HL-60 (cell line): ENCODE measurements around the gene ZSWIM8.

Source experiments
- DNase-seq, 2 experiments: peaks; one replicate each; pipeline ENCODE4 v3.0.0-alpha.2; 2010 to 2020; ENCODE audit warnings: low read depth in 1 of 2, low spot score in 1 of 2
- H3K27ac ChIP-seq: fragments of 250-450 bp; sonication (Bioruptor Pico); replicated peaks from 2 replicates; pipeline ENCODE4 v1.5.1; 2020; ENCODE audit warnings: mild to moderate bottlenecking, moderate library complexity
- H3K27me3 ChIP-seq: fragments of 250-450 bp; sonication (Bioruptor Pico); 2 replicates; pipeline ENCODE4 v1.5.1; 2021; ENCODE audit warnings: mild to moderate bottlenecking, moderate library complexity; ENCODE audit not compliant: insufficient read depth, poor library complexity, severe bottlenecking
- H3K4me3 ChIP-seq: replicated peaks from 2 replicates; pipeline ENCODE4 v1.5.1; 2011; ENCODE audit warnings: mild to moderate bottlenecking, control low read depth, low read length; ENCODE audit not compliant: insufficient read depth
- CTCF ChIP-seq: IDR thresholded peaks from one replicate; pipeline ENCODE4 v1.5.1; 2011; ENCODE audit warnings: low read length, control low read depth, inconsistent platforms; ENCODE audit not compliant: insufficient read depth
- GABPA ChIP-seq: IDR thresholded peaks from 2 replicates; pipeline ENCODE4 v1.6.1; 2012; ENCODE audit warnings: low read depth
- POLR2AphosphoS5 ChIP-seq: IDR thresholded peaks from 2 replicates; pipeline ENCODE4 v1.6.1; 2012; ENCODE audit warnings: low read depth
- REST ChIP-seq: IDR thresholded peaks from 2 replicates; pipeline ENCODE4 v1.6.1; 2012; ENCODE audit warnings: low read depth; ENCODE audit not compliant: insufficient replicate concordance
- SPI1 ChIP-seq: IDR thresholded peaks from 2 replicates; pipeline ENCODE4 v1.6.1; 2012; ENCODE audit warnings: low read depth, mild to moderate bottlenecking, borderline replicate concordance

Gene ZSWIM8

GRCh38 chr10:73838008-73838567, 52.7 kb downstream of the ZSWIM8 start:
- TF ChIP-seq POLR2AphosphoS5 (no peak), CTCF (no peak), REST (no peak), GABPA (no peak), SPI1 (no peak)
- no peak for DNase-seq
- Histone ChIP-seq H3K27me3 (no peaks in the 10 kb centered on the region), H3K4me3 (no peak overlapping the region), H3K27ac (no peak overlapping the region)

GRCh38 chr10:73838827-73839226, 53.4 kb downstream of the ZSWIM8 start:
- Histone ChIP-seq H3K4me3 (no peak overlapping the region), H3K27ac (no peak overlapping the region), H3K27me3 (no peaks in the 10 kb centered on the region)
- DNase-seq: no peak
- TF ChIP-seq REST (no peak), POLR2AphosphoS5 (no peak)

- no peaks in the 10 kb centered on the region for H3K27me3 ChIP-seq
- H3K4me3 ChIP-seq: no peak overlapping the region
- no peak for DNase-seq
- H3K27ac ChIP-seq: no peak overlapping the region
- TF ChIP-seq REST (no peak), GABPA (no peak), CTCF (no peak), POLR2AphosphoS5 (no peak), SPI1 (no peak)
Measured at GRCh38 chr10:73839276-73839966, 54.0 kb downstream of the ZSWIM8 start.
